NCI-H526 (cell line): ENCODE measurements around the gene TMCC1.
"Not testable (repeated sequence)": the region's sequence is repeated elsewhere in the genome, so short reads cannot be mapped to it uniquely, and the experiment has no call there.

Experiments used
- DNase-seq, 2 experiments: peaks; one replicate each; lab custom pipeline; 2025; lab: John Stamatoyannopoulos, UW

Gene TMCC1

GRCh38 chr3:129650256-129650872 is 243.1 kb downstream of the TMCC1 start:
- DNase-seq = peak; percentile 48 to 72

GRCh38 chr3:129648391-129648790 is 245.1 kb downstream of the TMCC1 start:
- no peak for DNase-seq

GRCh38 chr3:129645286-129645685 is 248.2 kb downstream of the TMCC1 start:
- no peak for DNase-seq

DNA sequence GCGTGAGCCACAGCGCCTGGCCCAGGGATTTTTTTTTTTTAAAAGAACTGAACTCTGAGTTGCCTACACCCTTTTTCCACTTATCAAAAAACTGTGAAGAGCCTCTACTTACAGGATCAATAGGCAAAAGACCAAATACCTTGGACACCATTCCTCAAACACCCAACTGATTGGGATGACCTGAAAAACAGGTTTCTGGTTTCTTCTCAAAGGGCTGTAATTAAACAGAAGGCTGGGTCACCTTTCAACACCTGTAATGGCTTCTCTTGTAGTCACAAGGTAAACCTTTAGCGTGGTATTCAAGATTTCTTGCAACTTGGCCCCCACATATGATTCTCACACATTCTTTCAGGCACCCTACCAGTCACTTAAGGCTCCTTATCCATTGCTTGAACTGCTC is 248.7 kb downstream of the TMCC1 start:
- DNase-seq = no peak

DNA sequence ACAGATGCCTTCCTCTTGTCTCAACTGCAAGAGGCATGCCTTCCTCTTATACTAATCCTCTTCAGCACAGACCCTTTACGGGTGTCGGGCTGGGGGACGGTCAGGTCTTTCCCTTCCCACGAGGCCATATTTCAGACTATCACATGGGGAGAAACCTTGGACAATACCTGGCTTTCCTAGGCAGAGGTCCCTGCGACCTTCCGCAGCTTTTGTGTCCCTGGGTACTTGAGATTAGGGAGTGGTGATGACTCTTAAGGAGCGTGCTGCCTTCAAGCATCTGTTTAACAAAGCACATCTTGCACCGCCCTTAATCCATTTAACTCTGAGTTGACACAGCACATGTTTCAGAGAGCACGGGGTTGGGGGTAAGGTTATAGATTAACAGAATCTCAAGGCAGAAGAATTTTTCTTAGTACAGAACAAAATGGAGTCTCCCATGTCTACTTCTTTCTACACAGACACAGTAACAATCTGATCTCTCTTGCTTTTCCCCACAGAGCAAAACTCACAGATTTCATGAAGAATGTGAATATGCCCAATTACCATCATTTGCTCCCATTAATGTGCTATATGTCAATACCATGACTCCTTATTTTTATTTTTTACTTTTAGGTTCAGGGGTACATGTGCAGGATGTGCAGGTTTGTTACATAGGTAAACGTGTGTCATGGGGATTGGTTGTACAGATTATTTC is 251.8 kb downstream of the TMCC1 start:
- DNase-seq = not testable (repeated sequence)

DNA sequence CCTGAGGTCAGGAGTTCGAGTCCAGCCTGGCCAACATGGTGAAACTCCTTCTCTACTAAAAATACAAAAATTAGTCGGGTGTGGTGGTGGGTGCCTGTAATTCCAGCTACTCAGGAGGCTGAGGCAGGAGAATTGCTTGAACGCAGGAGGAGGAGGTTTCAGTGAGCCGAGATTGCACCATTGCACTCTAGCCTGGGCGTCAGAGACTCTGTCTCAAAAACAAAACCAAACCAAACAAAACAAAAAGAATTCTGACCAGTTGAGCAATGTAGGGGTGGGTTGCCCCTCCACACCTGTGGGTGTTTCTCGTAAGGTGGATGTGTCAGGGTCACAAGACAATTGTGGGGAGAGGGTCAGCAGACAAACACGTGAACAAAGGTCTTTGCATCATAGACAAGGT is 252.5 kb downstream of the TMCC1 start:
- not testable (repeated sequence) for DNase-seq

GRCh38 chr3:129638481-129638880 is 255.0 kb downstream of the TMCC1 start:
- no peak for DNase-seq

GRCh38 chr3:129636082-129636481 is 257.4 kb downstream of the TMCC1 start:
- no peak for DNase-seq

DNA sequence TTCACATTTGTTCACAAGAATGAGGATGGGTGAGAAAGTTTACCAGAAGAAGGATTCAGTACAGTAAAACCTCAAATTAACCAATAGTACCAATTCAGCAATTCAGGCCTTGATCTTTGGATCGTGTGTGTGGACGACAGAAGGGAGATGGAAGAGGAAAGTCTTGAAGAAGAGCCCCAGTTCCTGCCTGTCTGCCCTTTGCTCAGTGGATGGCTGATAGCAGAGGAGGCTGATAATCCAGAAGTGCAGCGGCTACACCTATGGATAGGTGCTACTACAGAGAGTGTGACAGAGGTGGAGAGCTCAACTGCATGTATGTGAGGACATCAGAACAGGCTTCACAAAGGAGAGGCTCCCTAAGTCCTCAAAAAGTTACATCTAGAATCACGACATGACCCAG is 257.9 kb downstream of the TMCC1 start:
- DNase-seq = no peak

GRCh38 chr3:129633751-129634481 is 259.6 kb downstream of the TMCC1 start:
- no peak for DNase-seq

- DNase-seq = no peak
Measured at GRCh38 chr3:129632977-129633376, 260.5 kb downstream of the TMCC1 start.

DNA sequence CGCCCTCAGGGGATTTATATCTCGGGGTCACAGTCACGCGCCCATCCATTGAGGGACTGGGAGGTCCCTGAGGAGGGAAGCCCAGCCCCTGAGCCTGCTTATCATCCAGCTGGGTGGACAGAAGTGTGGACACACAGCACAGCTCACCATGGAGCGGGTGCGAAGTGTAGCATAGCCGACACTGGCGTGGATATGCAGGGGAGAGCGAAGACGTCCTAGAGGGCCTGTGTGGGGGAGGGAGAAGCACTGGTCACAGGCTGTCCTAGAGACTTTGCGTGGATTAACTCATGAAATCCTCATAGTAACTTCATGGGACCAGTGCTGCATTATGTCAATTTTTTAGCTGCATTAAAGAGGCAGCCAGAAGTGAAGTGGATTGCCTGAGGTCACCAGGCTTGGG is 261.0 kb downstream of the TMCC1 start:
- DNase-seq = no peak

- DNase-seq = no peak
Measured at GRCh38 chr3:129632056-129632455, 261.5 kb downstream of the TMCC1 start.

DNA sequence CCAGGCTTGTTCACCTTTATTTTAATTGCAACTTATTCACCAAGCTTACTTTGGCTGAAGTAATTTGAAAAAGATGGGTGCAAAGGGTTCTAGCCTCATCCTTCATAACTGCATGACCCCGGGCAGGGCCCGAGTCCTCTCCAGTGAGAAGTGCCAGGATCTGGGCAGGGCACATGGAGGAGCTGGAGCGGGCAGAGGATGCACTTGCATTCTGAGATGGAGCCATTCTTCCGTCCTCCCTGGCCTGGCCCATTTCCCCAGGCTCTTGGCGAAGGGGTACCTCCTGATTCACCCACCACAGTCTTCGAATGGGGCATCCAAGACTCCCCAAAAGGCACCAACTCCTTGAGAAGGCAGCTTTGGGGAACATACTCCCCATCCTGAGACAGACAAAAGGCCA is 264.5 kb downstream of the TMCC1 start:
- no peak for DNase-seq

- no peak for DNase-seq
Measured at GRCh38 chr3:129628169-129628522, 265.4 kb downstream of the TMCC1 start.

DNA sequence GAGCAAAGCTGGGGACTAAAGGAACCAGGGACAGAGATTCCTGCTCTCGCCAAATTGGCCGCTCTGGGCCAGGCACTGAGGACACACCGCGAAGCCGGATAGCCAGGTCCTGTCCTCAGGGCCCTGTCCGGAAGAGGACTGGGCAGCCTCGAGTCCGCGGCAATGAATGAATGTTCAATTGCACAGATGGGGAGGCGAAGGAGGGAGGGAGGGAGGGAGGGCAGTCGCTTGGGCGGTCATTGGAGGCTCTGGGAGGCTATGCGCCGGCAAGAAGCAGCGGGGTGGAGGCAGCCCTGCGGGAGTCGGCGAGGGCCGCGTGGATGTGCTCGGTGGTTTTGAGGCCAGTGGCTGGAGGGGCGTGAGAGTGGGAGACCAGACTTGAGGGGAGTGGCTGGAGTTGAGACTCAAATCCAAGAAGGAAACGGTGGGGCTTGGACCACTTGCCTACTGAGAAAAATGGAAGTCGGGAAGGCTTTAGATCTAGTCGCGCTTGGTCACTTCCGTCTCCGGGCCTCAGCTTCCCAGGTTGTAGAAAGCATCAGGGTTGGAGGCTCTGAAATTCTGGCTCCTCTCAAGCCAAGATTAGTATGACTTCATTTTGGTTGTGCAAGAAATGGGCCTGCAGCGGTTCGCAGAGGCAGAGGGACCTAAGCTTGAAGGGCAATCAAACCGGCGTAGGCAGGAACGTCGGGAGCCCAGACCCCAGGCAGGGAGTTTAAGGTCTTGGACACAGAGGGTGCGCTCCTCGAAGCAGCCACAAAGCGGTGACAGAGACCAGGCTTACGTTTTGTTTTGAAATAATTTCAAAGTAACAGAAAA is 266.0 kb downstream of the TMCC1 start:
- DNase-seq = peak; percentile 42 to 82

DNA sequence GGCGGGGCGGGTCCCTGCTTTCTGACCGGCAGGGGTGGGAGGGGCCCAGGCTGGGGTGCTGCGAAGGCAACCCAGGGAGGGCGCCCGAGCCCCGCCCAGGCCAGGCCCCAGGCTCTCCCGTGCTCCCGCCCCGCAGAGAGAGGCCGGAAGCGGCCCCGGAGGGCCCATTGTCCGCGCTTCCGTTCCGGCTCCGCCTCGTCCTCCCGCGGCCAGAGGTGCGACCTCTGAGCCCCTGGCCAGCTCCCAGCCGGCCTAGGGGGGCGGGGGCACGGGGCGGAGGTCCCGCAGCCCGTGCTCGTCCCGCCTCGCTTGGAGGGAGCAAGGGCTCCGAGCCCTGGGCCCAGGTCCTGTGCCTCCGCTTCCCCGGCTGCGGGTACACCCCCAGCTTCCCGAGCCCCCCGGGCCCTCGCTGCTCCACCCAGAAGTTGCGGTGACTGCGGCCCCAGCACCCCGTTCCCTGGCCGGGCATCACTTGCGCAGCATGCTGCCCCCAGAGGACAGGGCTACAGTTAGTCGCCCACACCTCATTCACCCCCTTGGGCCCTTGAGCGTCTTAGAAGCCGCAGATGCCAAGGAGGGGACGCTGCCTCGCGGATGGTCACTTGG is 266.7 kb downstream of the TMCC1 start:
- DNase-seq = no peak

- no peak for DNase-seq
Measured at GRCh38 chr3:129625072-129625874, 268.2 kb downstream of the TMCC1 start.

- DNase-seq = no peak
Measured at GRCh38 chr3:129624347-129625071, 269.0 kb downstream of the TMCC1 start.

GRCh38 chr3:129623447-129624118 is 269.9 kb downstream of the TMCC1 start:
- no peak for DNase-seq
